IPS-18c (cell line): ENCODE measurements around the gene CASP9.
"Not testable (repeated sequence)": the region's sequence is repeated elsewhere in the genome, so short reads cannot be mapped to it uniquely, and the experiment has no call there.

Experiments used
- H3K4me3 ChIP-seq: 2 replicates; pipeline ENCODE4 v1.7.0; 2013; ENCODE audit warnings: low read depth, mild to moderate bottlenecking, low read length, moderate library complexity; ENCODE audit not compliant: insufficient read depth
- H3K9me3 ChIP-seq: one replicate; pipeline ENCODE4 v1.6.1; 2013; ENCODE audit warnings: mild to moderate bottlenecking, low read length, moderate library complexity; ENCODE audit not compliant: control insufficient read depth, insufficient read depth

The CASP9 gene

GRCh38 chr1:15484443-15484842, 39.6 kb downstream of the CASP9 start:
- H3K4me3 ChIP-seq, H3K9me3 ChIP-seq: not testable (repeated sequence)

- Histone ChIP-seq H3K9me3 (no peaks in the 10 kb centered on the region), H3K4me3 (no peak overlapping the region)
Measured at GRCh38 chr1:15483971-15484370, 40.0 kb downstream of the CASP9 start.

GRCh38 chr1:15482983-15483543, 41.0 kb downstream of the CASP9 start:
- H3K9me3 ChIP-seq, H3K4me3 ChIP-seq: not testable (repeated sequence)

GRCh38 chr1:15482455-15482854, 41.6 kb downstream of the CASP9 start:
- H3K9me3 ChIP-seq, H3K4me3 ChIP-seq: not testable (repeated sequence)

- Histone ChIP-seq H3K4me3 (no peak overlapping the region), H3K9me3 (no peaks in the 10 kb centered on the region)
Measured at GRCh38 chr1:15479654-15480347, 44.2 kb downstream of the CASP9 start.

GRCh38 chr1:15477646-15478212, 46.3 kb downstream of the CASP9 start:
- no peak overlapping the region for H3K4me3 ChIP-seq

GRCh38 chr1:15476927-15477326, 47.1 kb downstream of the CASP9 start:
- no peak overlapping the region for H3K4me3 ChIP-seq
- H3K9me3 ChIP-seq: no peaks in the 10 kb centered on the region

More at GRCh38 chr1:15477646-15478212, 46.3 kb downstream of the CASP9 start:
- no peaks in the 10 kb centered on the region for H3K9me3 ChIP-seq

- H3K4me3 ChIP-seq: no peak within 1 kb of the TSS
Measured at GRCh38 chr1:15475752-15476314, 48.2 kb downstream of the CASP9 start, which contains the start of gene CELA2B. CELA2B (plus strand) TSS chr1:15476104; CDS start chr1:15476126, 22 bp downstream.

GRCh38 chr1:15472587-15472986, 51.4 kb downstream of the CASP9 start:
- no peaks in the 10 kb centered on the region for H3K9me3 ChIP-seq
- no peak overlapping the region for H3K4me3 ChIP-seq

More at GRCh38 chr1:15475752-15476314, 48.2 kb downstream of the CASP9 start, which contains the start of gene CELA2B:
- no peaks in the 10 kb centered on the region for H3K9me3 ChIP-seq

GRCh38 chr1:15471723-15472122, 52.3 kb downstream of the CASP9 start:
- not testable (repeated sequence) for H3K9me3 ChIP-seq, H3K4me3 ChIP-seq

GRCh38 chr1:15471067-15471466, 52.9 kb downstream of the CASP9 start:
- not testable (repeated sequence) for H3K9me3 ChIP-seq, H3K4me3 ChIP-seq

- not testable (repeated sequence) for H3K9me3 ChIP-seq, H3K4me3 ChIP-seq
Measured at GRCh38 chr1:15469821-15470448, 54.1 kb downstream of the CASP9 start.

GRCh38 chr1:15469361-15469760, 54.7 kb downstream of the CASP9 start:
- no peak overlapping the region for H3K4me3 ChIP-seq
- H3K9me3 ChIP-seq: no peaks in the 10 kb centered on the region

GRCh38 chr1:15468145-15468544, 55.9 kb downstream of the CASP9 start:
- Histone ChIP-seq H3K4me3 (no peak overlapping the region), H3K9me3 (peaks cover 2% of the 10 kb centered on the region)

GRCh38 chr1:15466955-15467625, 56.9 kb downstream of the CASP9 start:
- not testable (repeated sequence) for H3K9me3 ChIP-seq, H3K4me3 ChIP-seq

- no peak overlapping the region for H3K4me3 ChIP-seq
- H3K9me3 ChIP-seq: peaks cover 2% of the 10 kb centered on the region
Measured at GRCh38 chr1:15465674-15466073, 58.3 kb downstream of the CASP9 start.

GRCh38 chr1:15463926-15464322, 60.1 kb downstream of the CASP9 start:
- not testable (repeated sequence) for H3K9me3 ChIP-seq, H3K4me3 ChIP-seq
